Activated T-helper 17 cell treated with anti-CD3 and anti-CD28 coated beads, Interleukin-2, amount 50 U/mL, for 72 hours (primary cell): ENCODE data around the gene ITIH3. TPM values are rescaled to one million over a fixed set of nuclear protein-coding genes. Genes with fewer than 3 reads are reported as not detected.

ENCODE experiments used
- ATAC-seq: fragments of 150-1000 bp; cut with Tn5 transposase; replicated peaks from 2 replicates; pipeline ENCODE4 v1.10.0; 2021; ENCODE audit warnings: mild to moderate bottlenecking, moderate library complexity
- H3K27ac Mint-ChIP-seq: one replicate; pipeline ENCODE4 v1.8.0; 2022; ENCODE audit warnings: mixed read lengths
- H3K27me3 Mint-ChIP-seq: one replicate; pipeline ENCODE4 v1.8.0; 2022; ENCODE audit warnings: mixed read lengths
- H3K36me3 Mint-ChIP-seq: one replicate; pipeline ENCODE4 v1.8.0; 2022; ENCODE audit warnings: low read depth, mild to moderate bottlenecking, mixed read lengths
- H3K4me1 Mint-ChIP-seq: one replicate; pipeline ENCODE4 v1.8.0; 2022; ENCODE audit warnings: mixed read lengths
- H3K4me3 Mint-ChIP-seq: one replicate; pipeline ENCODE4 v1.8.0; 2022; ENCODE audit warnings: mild to moderate bottlenecking, mixed read lengths
- H3K9me3 Mint-ChIP-seq: one replicate; pipeline ENCODE4 v1.8.0; 2022; ENCODE audit warnings: mixed read lengths
- total RNA-seq, 2 donors: library from RNA; stranded (reverse); gene quantifications; one replicate each; pipeline ENCODE4 v1.2.3, GENCODE V29; 2022

The ITIH3 gene
- total RNA-seq, 2 donors from 2014 or later: not detected

- Mint-ChIP-seq H3K27ac (no peak overlapping the region), H3K4me3 (no peak overlapping the region), H3K9me3 (no peaks in the 10 kb centered on the region), H3K4me1 (peaks cover 5% of the 10 kb centered on the region), H3K27me3 (no peaks in the 10 kb centered on the region), H3K36me3 (peaks cover 29% of the 10 kb centered on the region)
- ATAC-seq: no peak
These were observed 53.1 kb downstream of the ITIH3 start for GRCh38 chr3:52847726-52848125.

DNA sequence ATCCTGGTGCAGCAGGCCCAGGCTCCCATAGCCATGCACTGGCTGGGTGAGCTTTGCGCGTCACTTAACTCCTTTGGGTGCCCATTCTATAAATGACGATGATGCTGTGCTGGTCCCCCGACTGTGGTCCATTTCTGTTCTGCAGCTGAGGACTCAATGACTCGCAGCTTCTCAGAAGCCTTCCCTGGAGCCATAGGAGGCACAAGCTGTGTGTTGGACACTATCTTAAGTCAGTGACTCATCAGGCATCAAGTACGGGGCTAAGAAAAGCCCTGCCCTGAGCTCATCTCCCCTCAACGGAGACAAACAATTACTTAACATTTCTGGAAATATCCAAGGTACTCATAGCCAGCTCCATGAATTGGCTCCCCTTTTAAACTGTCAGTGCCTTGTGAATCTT is 54.0 kb downstream of the ITIH3 start:
- H3K36me3 Mint-ChIP-seq: peaks cover 38% of the 10 kb centered on the region
- H3K4me1 Mint-ChIP-seq: peaks cover 5% of the 10 kb centered on the region
- no peaks in the 10 kb centered on the region for H3K9me3 Mint-ChIP-seq
- no peak for ATAC-seq
- H3K27me3 Mint-ChIP-seq: no peaks in the 10 kb centered on the region
- no peak overlapping the region for H3K27ac Mint-ChIP-seq
- no peak overlapping the region for H3K4me3 Mint-ChIP-seq

DNA sequence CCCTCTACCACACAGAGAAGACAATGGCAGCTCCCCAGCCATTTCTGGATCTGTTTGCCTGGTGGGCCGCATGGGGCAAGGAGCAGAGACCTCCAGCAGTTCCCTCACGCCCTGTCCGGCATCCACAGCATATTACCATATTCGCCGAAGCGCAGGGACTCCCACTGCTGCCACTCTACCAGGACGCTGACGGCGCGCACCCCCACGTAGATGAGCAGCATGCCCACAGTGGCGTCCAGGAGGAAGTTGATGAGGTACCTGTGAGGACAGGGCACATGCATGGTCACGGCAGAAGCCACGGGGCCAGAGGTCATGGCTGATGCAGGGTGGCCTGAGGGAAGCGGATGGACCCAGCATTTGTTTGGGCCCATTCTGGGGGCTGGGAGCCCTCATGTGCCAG is 55.1 kb downstream of the ITIH3 start:
- H3K9me3 Mint-ChIP-seq: no peaks in the 10 kb centered on the region
- H3K36me3 Mint-ChIP-seq: peaks cover 41% of the 10 kb centered on the region
- no peak overlapping the region for H3K4me3 Mint-ChIP-seq
- H3K27me3 Mint-ChIP-seq: no peaks in the 10 kb centered on the region
- no peak for ATAC-seq
- H3K27ac Mint-ChIP-seq: no peak overlapping the region
- peaks cover 2% of the 10 kb centered on the region for H3K4me1 Mint-ChIP-seq

DNA sequence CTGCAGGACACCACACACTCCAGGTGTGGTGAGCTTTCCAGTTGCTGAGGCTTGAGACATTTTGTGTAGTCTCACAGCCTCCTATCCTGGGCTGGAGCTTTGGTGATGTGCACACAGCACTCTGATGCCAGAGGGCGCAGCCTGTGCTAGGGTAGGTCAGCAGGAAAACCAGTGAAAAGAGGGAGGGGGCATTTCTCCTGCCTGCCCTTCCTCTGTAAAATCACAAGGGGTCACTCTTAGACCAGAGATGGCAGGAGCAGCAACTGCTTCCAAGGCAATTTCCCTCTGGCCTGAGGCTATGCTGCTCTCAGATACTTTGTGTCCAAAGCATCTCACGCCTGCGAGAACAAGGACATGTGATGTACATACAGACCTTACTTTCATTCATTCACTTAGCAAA is 56.8 kb downstream of the ITIH3 start:
- no peaks in the 10 kb centered on the region for H3K9me3 Mint-ChIP-seq
- peak; percentile 68 for ATAC-seq
- no peaks in the 10 kb centered on the region for H3K4me1 Mint-ChIP-seq
- no peak overlapping the region for H3K4me3 Mint-ChIP-seq
- H3K27me3 Mint-ChIP-seq: no peaks in the 10 kb centered on the region
- H3K36me3 Mint-ChIP-seq: peaks cover 55% of the 10 kb centered on the region
- no peak overlapping the region for H3K27ac Mint-ChIP-seq

- no peaks in the 10 kb centered on the region for H3K9me3 Mint-ChIP-seq
- ATAC-seq: no peak
- peaks cover 53% of the 10 kb centered on the region for H3K36me3 Mint-ChIP-seq
- no peaks in the 10 kb centered on the region for H3K4me1 Mint-ChIP-seq
- H3K27ac Mint-ChIP-seq: no peak overlapping the region
- no peak overlapping the region for H3K4me3 Mint-ChIP-seq
- H3K27me3 Mint-ChIP-seq: no peaks in the 10 kb centered on the region
These were observed 57.8 kb downstream of the ITIH3 start for GRCh38 chr3:52852419-52852818.

DNA sequence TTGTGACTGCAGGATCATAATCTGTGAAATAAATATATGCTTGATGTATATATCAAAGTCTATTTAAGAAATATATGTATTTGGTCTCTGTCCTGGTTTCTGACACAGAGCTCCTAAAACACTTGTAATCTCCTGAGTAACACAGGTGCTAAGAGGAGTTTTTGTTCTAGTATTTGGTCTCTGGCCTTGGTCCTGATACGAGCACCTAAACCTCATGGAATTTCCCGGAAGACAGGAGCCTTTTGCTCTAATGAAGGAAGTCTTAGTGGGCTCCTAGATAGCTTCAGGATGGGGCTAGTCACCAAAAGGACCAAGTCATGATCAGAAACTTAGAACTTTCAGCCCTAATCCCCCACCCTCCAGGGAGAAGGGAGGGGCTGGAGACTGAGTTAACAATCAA is 59.4 kb downstream of the ITIH3 start:
- no peak overlapping the region for H3K4me3 Mint-ChIP-seq
- H3K36me3 Mint-ChIP-seq: peaks cover 45% of the 10 kb centered on the region
- no peaks in the 10 kb centered on the region for H3K4me1 Mint-ChIP-seq
- ATAC-seq: no peak
- no peak overlapping the region for H3K27ac Mint-ChIP-seq
- H3K27me3 Mint-ChIP-seq: no peaks in the 10 kb centered on the region
- no peaks in the 10 kb centered on the region for H3K9me3 Mint-ChIP-seq

DNA sequence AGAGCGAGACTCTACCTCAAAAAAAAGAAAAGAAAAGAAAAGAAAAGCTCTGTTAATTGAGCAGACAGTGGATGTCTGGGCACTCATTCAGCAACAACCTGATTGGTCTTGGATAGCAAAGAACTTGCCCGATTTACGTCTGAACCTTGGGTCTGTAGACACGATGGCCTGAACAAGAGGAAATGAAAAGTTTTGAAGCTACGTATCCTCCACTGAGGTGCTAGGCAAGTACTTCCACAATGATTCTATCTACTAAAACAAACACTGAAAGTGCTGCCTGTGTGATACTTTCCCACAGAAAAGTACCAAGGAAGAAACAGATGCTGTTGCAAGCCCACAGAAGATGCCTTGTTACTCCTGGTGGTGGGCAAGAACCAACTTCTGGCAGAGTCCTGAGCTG is 62.1 kb downstream of the ITIH3 start:
- peaks cover 5% of the 10 kb centered on the region for H3K4me1 Mint-ChIP-seq
- H3K27ac Mint-ChIP-seq: no peak overlapping the region
- peaks cover 34% of the 10 kb centered on the region for H3K36me3 Mint-ChIP-seq
- ATAC-seq: no peak
- no peak overlapping the region for H3K4me3 Mint-ChIP-seq
- no peaks in the 10 kb centered on the region for H3K9me3 Mint-ChIP-seq
- H3K27me3 Mint-ChIP-seq: no peaks in the 10 kb centered on the region

GRCh38 chr3:52857133-52857532 is 62.5 kb downstream of the ITIH3 start:
- Mint-ChIP-seq H3K27me3 (no peaks in the 10 kb centered on the region), H3K4me1 (peaks cover 8% of the 10 kb centered on the region), H3K4me3 (no peak overlapping the region), H3K36me3 (peaks cover 29% of the 10 kb centered on the region), H3K9me3 (no peaks in the 10 kb centered on the region), H3K27ac (no peak overlapping the region)
- ATAC-seq: no peak

DNA sequence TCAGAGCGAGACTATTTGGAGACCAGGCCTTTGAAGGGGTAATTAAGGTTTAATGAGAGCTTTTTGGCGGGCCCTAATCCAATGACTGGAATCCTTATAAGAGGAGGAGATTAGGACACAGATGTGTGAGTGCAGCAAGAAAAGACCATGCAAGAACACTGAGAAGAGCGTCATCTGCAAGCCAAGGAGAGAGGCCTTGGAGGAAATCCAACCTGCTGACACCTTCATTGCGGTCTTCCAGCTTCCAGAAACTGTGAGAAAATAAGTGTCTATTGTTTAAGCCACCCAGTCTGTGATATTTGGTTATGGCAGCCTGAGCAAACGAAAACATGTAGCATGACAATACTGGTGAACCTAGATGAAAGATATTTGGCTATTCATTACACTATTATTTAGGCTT is 63.3 kb downstream of the ITIH3 start:
- H3K27me3 Mint-ChIP-seq: no peaks in the 10 kb centered on the region
- no peak for ATAC-seq
- H3K36me3 Mint-ChIP-seq: peaks cover 24% of the 10 kb centered on the region
- no peak overlapping the region for H3K27ac Mint-ChIP-seq
- H3K4me1 Mint-ChIP-seq: peaks cover 9% of the 10 kb centered on the region
- no peak overlapping the region for H3K4me3 Mint-ChIP-seq
- H3K9me3 Mint-ChIP-seq: no peaks in the 10 kb centered on the region

Other genes starting within 250 kb of the ITIH3 start
- gene PBRM1, start 108.9 kb upstream of the ITIH3 start, total RNA-seq: 10 to 100 TPM; 88.4 to 88.6 TPM
- 100 to 1,000 TPM; 165 to 189 TPM for gene GNL3, start 108.8 kb upstream of the ITIH3 start, total RNA-seq
- gene GLT8D1, start 89.0 kb upstream of the ITIH3 start, total RNA-seq: 10 to 100 TPM; 34.6 to 37.3 TPM
- gene SPCS1, start 88.7 kb upstream of the ITIH3 start, total RNA-seq: 100 to 1,000 TPM in 1 of 2 donors, 10 to 100 TPM in 1; 66.2 to 106 TPM
- 10 to 100 TPM in 1 of 2 donors, 1 to 10 TPM in 1; 3.1 to 17.7 TPM for gene NEK4, start 23.9 kb upstream of the ITIH3 start, total RNA-seq
- gene ITIH1, start 17.2 kb upstream of the ITIH3 start, total RNA-seq: not detected
- gene ITIH4, start 35.9 kb downstream of the ITIH3 start, total RNA-seq: 10 to 100 TPM in 1 of 2 donors, 1 to 10 TPM in 1; 5.5 to 12.8 TPM
- 1 to 10 TPM in 1 of 2 donors, not detected in 1; 2.8 TPM for gene MUSTN1, start 40.2 kb downstream of the ITIH3 start, total RNA-seq
- gene STIMATE, start 102.8 kb downstream of the ITIH3 start, total RNA-seq: 10 to 100 TPM; 13.6 to 39.0 TPM